K562 (cell line): ENCODE results near the gene RARRES2. TPM values are rescaled to one million over a fixed set of nuclear protein-coding genes. Genes with fewer than 3 reads are reported as not detected.

Experiments used
- HNRNPH1 ChIP-seq: fragments of 200-400 bp; formaldehyde crosslinking; optimal IDR thresholded peaks from 2 replicates; pipeline ENCODE3; 2017; ENCODE audit warnings: low read depth, mild to moderate bottlenecking, low read length, moderate library complexity
- HSF4 ChIP-seq: fragments of 250-450 bp; sonication (Bioruptor Pico); IDR thresholded peaks from 2 replicates; pipeline ENCODE4 v2.1.2; 2022; ENCODE audit warnings: mild to moderate bottlenecking, moderate library complexity, borderline replicate concordance
- KDM2B ChIP-seq: fragments of 250-450 bp; sonication (Bioruptor Pico); IDR thresholded peaks from 2 replicates; pipeline ENCODE4 v1.8.0; 2021; ENCODE audit warnings: mild to moderate bottlenecking, moderate library complexity
- MCM2 ChIP-seq: fragments of 450-650 bp; IDR thresholded peaks from 2 replicates; pipeline ENCODE4 v1.6.1; 2017; ENCODE audit warnings: low read depth, mild to moderate bottlenecking
- MYBL2 ChIP-seq, 2 experiments: fragments of 450-650 bp in 1 of 2; sonication (generic) in 1 of 2; formaldehyde crosslinking in 1 of 2; IDR thresholded peaks; 2 replicates each; pipeline versions ENCODE4 v1.6.1 to v1.8.1; 2017 to 2022; ENCODE audit warnings: borderline replicate concordance in 1 of 2, inconsistent platforms in 1 of 2, low read depth in 1 of 2, mild to moderate bottlenecking in 1 of 2, missing genetic modification reagents in 1 of 2, moderate library complexity in 1 of 2
- NCOA6 ChIP-seq: fragments of 450-650 bp; IDR thresholded peaks from 2 replicates; pipeline ENCODE4 v1.6.1; 2017; ENCODE audit warnings: mild to moderate bottlenecking
- PHTF2 ChIP-seq: fragments of 250-450 bp; sonication (Bioruptor Pico); IDR thresholded peaks from 2 replicates; pipeline ENCODE4 v1.5.0; 2021; ENCODE audit warnings: mild to moderate bottlenecking
- PYGO2 ChIP-seq: fragments of 450-650 bp; IDR thresholded peaks from 2 replicates; pipeline ENCODE4 v1.6.1; 2016; ENCODE audit warnings: mild to moderate bottlenecking, missing genetic modification characterization, moderate library complexity, missing compliant biosample characterization
- SREBF2 ChIP-seq: sonication (generic); formaldehyde crosslinking; IDR thresholded peaks from 2 replicates; pipeline ENCODE4 v1.4.0; 2020; ENCODE audit warnings: mild to moderate bottlenecking, missing genetic modification reagents
- ZNF282 ChIP-seq: sonication (generic); formaldehyde crosslinking; IDR thresholded peaks from 2 replicates; pipeline ENCODE4 v1.8.1; 2023; ENCODE audit warnings: missing genetic modification reagents
- ZNF77 ChIP-seq: fragments of 250-450 bp; sonication (Bioruptor Pico); IDR thresholded peaks from 2 replicates; pipeline ENCODE4 v1.5.0; 2020
- polyA plus RNA-seq, 8 experiments: library from polyadenylated mRNA; depleted of rRNA in 4 of 8; stranded (reverse) in 5 of 8; unstranded in 3 of 8; fragments of >200 nt; fragmentation: Nextera tagmentation in 2 of 8; fragmentation: Illumina TruSeq in 1 of 8; extraction: Ambion mirVana in 2 of 8; extraction: Trizol in 1 of 8; gene quantifications; 2 replicates each; pipeline versions ENCODE4 v1.2.1 to v1.2.3, GENCODE V29; 2011 to 2014; ENCODE audit warnings: inconsistent platforms in 1 of 8, missing spikeins in 1 of 8
- total RNA-seq, 7 experiments: library from RNA; depleted of rRNA in 6 of 7; stranded (reverse); fragments of >200 nt in 6 of 7; fragmentation: Illumina TruSeq in 2 of 7; extraction: Trizol in 2 of 7; gene quantifications; 2 replicates each; pipeline versions ENCODE4 v1.2.1 to v1.2.3, GENCODE V29; 2011 to 2021; ENCODE audit warnings: low replicate concordance in 1 of 7
- TF ChIP-seq, protein P1 (sequence below): IDR thresholded peaks from 2 replicates; pipeline ENCODE4 v1.6.1; 2016; ENCODE audit warnings: missing genetic modification characterization, missing compliant biosample characterization
- TF ChIP-seq, protein P2 (sequence below), 2 experiments: fragments of 250-450 bp in 1 of 2; fragments of 450-650 bp in 1 of 2; sonication (Bioruptor Pico) in 1 of 2; IDR thresholded peaks; 2 replicates each; pipeline versions ENCODE4 v1.6.1 to v1.8.0; 2016 to 2021; ENCODE audit warnings: mild to moderate bottlenecking in 2 of 2, moderate library complexity in 2 of 2, missing compliant biosample characterization in 1 of 2, missing genetic modification characterization in 1 of 2
- TF ChIP-seq, protein P3 (sequence below): fragments of 450-650 bp; IDR thresholded peaks from 2 replicates; pipeline ENCODE4 v1.6.1; 2018; ENCODE audit not compliant: partially characterized antibody

Gene RARRES2
- total and polyA plus RNA-seq, 9 of the 15 experiments (the other 6 are each of a cell fraction or from before 2014, with no cell fraction given) = 0.11 to 1.7 (median 0.23) TPM; not detected in 6

DNA sequence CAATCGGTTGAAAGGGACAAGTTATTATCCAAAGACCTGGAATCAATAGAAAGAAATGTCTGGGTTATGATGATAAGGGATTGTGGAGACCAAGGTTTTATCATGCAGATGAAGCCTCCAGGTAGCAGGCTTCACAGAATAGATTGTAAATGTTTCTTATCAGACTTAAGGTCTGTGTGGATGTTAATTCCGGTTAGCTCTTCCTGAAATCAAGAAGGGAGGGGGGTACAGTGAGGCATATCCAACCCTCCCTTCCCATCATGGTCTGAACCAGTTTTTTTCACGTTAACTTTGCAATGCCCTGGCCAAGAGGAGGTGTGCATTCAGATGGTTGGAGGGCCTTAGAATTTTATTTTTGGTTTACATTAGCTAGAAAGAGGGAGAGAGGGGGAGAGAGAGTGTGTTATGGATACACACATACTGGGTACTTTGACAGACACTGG, 28.0 kb downstream of the RARRES2 start (continued):
- TF ChIP-seq, protein P1, sequence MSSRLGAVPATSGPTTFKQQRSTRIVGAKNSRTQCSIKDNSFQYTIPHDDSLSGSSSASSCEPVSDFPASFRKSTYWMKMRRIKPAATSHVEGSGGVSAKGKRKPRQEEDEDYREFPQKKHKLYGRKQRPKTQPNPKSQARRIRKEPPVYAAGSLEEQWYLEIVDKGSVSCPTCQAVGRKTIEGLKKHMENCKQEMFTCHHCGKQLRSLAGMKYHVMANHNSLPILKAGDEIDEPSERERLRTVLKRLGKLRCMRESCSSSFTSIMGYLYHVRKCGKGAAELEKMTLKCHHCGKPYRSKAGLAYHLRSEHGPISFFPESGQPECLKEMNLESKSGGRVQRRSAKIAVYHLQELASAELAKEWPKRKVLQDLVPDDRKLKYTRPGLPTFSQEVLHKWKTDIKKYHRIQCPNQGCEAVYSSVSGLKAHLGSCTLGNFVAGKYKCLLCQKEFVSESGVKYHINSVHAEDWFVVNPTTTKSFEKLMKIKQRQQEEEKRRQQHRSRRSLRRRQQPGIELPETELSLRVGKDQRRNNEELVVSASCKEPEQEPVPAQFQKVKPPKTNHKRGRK (tag) = no peak
- no peak for TF ChIP-seq KDM2B (CRISPR knock-in tag)
- no peak for TF ChIP-seq MCM2
- no peak for TF ChIP-seq HSF4
- TF ChIP-seq ZNF282 (CRISPR knock-in tag) = no peak
- TF ChIP-seq HNRNPH1 = no peak
- no peak for TF ChIP-seq PYGO2 (tag)
- no peak for TF ChIP-seq SREBF2 (CRISPR knock-in tag)
- TF ChIP-seq, protein P2, sequence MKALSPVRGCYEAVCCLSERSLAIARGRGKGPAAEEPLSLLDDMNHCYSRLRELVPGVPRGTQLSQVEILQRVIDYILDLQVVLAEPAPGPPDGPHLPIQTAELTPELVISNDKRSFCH (CRISPR knock-in tag; IDR thresholded peaks at IDR 0.05) = no peak
- TF ChIP-seq, protein P2 (tag; IDR thresholded peaks at IDR 0.05) = no peak
- TF ChIP-seq ZNF77 = no peak
- TF ChIP-seq NCOA6 = 0 out of 2 replicates have a peak, but pooled peaks have one; percentile 33
- no peak for TF ChIP-seq PHTF2 (CRISPR knock-in tag)
- TF ChIP-seq MYBL2 (IDR thresholded peaks at IDR 0.05; ENCODE audit: low read depth) = no peak
- no peak for TF ChIP-seq MYBL2 (CRISPR knock-in tag; IDR thresholded peaks at IDR 0.05; ENCODE audit: borderline replicate concordance)
- TF ChIP-seq, protein P3, sequence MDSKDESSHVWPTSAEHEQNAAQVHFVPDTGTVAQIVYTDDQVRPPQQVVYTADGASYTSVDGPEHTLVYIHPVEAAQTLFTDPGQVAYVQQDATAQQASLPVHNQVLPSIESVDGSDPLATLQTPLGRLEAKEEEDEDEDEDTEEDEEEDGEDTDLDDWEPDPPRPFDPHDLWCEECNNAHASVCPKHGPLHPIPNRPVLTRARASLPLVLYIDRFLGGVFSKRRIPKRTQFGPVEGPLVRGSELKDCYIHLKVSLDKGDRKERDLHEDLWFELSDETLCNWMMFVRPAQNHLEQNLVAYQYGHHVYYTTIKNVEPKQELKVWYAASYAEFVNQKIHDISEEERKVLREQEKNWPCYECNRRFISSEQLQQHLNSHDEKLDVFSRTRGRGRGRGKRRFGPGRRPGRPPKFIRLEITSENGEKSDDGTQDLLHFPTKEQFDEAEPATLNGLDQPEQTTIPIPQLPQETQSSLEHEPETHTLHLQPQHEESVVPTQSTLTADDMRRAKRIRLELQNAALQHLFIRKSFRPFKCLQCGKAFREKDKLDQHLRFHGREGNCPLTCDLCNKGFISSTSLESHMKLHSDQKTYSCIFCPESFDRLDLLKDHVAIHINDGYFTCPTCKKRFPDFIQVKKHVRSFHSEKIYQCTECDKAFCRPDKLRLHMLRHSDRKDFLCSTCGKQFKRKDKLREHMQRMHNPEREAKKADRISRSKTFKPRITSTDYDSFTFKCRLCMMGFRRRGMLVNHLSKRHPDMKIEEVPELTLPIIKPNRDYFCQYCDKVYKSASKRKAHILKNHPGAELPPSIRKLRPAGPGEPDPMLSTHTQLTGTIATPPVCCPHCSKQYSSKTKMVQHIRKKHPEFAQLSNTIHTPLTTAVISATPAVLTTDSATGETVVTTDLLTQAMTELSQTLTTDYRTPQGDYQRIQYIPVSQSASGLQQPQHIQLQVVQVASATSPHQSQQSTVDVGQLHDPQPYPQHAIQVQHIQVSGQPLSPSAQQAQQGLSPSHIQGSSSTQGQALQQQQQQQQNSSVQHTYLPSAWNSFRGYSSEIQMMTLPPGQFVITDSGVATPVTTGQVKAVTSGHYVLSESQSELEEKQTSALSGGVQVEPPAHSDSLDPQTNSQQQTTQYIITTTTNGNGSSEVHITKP = peak; percentile 96
